SK-N-MC (cell line): ENCODE data around the gene TPD52L1.

Source experiments
- DNase-seq: peaks from one replicate; pipeline ENCODE4 v3.0.0-alpha.2; 2011; ENCODE audit warnings: low read depth, low spot score
- H3K27ac ChIP-seq: fragments of 200-600 bp; sonication (generic); 2 replicates; pipeline ENCODE4 v1.5.1; 2016; ENCODE audit warnings: mixed run types
- H3K36me3 ChIP-seq: fragments of 200-600 bp; sonication (generic); 2 replicates; pipeline ENCODE4 v1.6.1; 2017; ENCODE audit warnings: antibody characterized with exemption, low read length, mixed read lengths; ENCODE audit not compliant: insufficient read depth
- H3K4me3 ChIP-seq: fragments of 200-600 bp; sonication (generic); 2 replicates; pipeline ENCODE4 v1.5.1; 2016
- H3K9ac ChIP-seq: fragments of 200-600 bp; sonication (generic); 2 replicates; pipeline ENCODE4 v1.8.0; 2017; ENCODE audit warnings: mixed run types, mixed read lengths; ENCODE audit not compliant: insufficient read length
- H3K9me3 ChIP-seq: fragments of 200-600 bp; sonication (generic); 2 replicates; pipeline ENCODE4 v1.6.1; 2017; ENCODE audit warnings: low read depth, mild to moderate bottlenecking, antibody characterized with exemption, low read length, moderate library complexity, mixed read lengths
- EZH2 ChIP-seq: fragments of 200-600 bp; sonication (generic); IDR thresholded peaks from one replicate; pipeline ENCODE4 v1.6.1; 2017; ENCODE audit warnings: antibody characterized with exemption
- FOXP2 ChIP-seq: optimal IDR thresholded peaks from 2 replicates; pipeline ENCODE3; 2011; ENCODE audit warnings: mild to moderate bottlenecking, moderate library complexity; ENCODE audit not compliant: insufficient read depth; ENCODE audit errors: extremely low read length, control extremely low read depth
- POLR2AphosphoS5 ChIP-seq: IDR thresholded peaks from 2 replicates; pipeline ENCODE4 v1.6.1; 2012; ENCODE audit warnings: mild to moderate bottlenecking, low read depth, low read length, borderline replicate concordance

The TPD52L1 gene

GRCh38 chr6:125165776-125166175 lies 12.2 kb downstream of the TPD52L1 start:
- Histone ChIP-seq H3K4me3 (no peak overlapping the region), H3K27ac (no peak overlapping the region), H3K9ac (no peak overlapping the region), H3K9me3 (no peaks in the 10 kb centered on the region), H3K36me3 (no peaks in the 10 kb centered on the region)
- no peak for DNase-seq
- no peak for TF ChIP-seq POLR2AphosphoS5
- no peak for TF ChIP-seq FOXP2
- TF ChIP-seq EZH2, result no peak

GRCh38 chr6:125166711-125167110 lies 13.1 kb downstream of the TPD52L1 start:
- Histone ChIP-seq H3K9ac (no peak overlapping the region), H3K4me3 (no peak overlapping the region), H3K27ac (no peak overlapping the region), H3K9me3 (no peaks in the 10 kb centered on the region), H3K36me3 (no peaks in the 10 kb centered on the region)
- DNase-seq, result no peak
- TF ChIP-seq FOXP2, result no peak
- TF ChIP-seq EZH2, result no peak
- TF ChIP-seq POLR2AphosphoS5, result no peak

GRCh38 chr6:125167579-125167978 lies 14.0 kb downstream of the TPD52L1 start:
- H3K9ac ChIP-seq, result no peak overlapping the region
- H3K36me3 ChIP-seq, result no peaks in the 10 kb centered on the region
- TF ChIP-seq POLR2AphosphoS5 (no peak), FOXP2 (no peak), EZH2 (no peak)
- no peaks in the 10 kb centered on the region for H3K9me3 ChIP-seq
- no peak overlapping the region for H3K4me3 ChIP-seq
- DNase-seq, result no peak
- no peak overlapping the region for H3K27ac ChIP-seq

DNA sequence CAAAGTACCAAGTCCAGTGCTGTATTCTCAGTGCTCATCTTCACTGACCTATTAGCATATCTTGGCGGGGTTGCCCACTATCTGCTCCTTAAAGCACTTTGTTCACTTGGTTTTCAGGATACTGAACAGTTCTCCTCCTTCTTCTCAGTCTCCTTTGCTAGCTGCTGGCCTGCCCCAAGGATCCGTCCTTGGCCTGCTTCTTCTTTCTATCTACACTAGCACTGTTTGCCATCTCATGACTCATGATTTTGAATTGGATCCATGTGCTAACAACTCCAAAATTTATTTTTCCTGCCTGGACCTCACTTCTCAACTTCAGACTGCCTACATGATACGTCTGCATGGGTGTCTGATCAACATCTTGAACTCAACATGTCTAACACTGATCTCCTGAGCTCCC lies 15.5 kb downstream of the TPD52L1 start:
- DNase-seq, result no peak
- TF ChIP-seq FOXP2 (no peak), POLR2AphosphoS5 (no peak)
- Histone ChIP-seq H3K27ac (no peak overlapping the region), H3K36me3 (no peaks in the 10 kb centered on the region), H3K4me3 (no peak overlapping the region), H3K9ac (no peak overlapping the region), H3K9me3 (no peaks in the 10 kb centered on the region)

GRCh38 chr6:125169522-125169921 lies 15.9 kb downstream of the TPD52L1 start:
- no peak for DNase-seq
- no peak for TF ChIP-seq POLR2AphosphoS5
- no peak for TF ChIP-seq EZH2
- TF ChIP-seq FOXP2, result no peak
- H3K4me3 ChIP-seq, result no peak overlapping the region
- H3K9ac ChIP-seq, result no peak overlapping the region
- no peak overlapping the region for H3K27ac ChIP-seq
- no peaks in the 10 kb centered on the region for H3K36me3 ChIP-seq
- H3K9me3 ChIP-seq, result no peaks in the 10 kb centered on the region

DNA sequence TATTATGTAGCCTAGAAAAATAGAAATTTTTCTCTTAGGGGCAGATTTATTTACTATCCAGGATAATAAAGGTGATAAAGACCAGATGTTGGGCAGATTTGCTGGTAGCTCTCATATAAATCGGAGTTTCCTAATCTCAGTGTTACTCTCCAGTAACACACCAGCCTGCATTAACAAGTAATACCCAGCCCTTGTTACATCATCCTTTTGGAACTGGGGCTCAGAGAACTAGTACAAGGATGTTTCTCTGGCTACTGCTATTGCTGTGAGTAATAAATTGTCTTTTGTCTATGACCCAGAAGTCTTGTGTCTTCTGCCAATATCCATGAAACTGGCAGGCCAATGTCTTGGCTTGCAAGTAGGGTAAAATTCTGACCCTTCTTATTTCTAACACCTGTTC lies 16.8 kb downstream of the TPD52L1 start:
- Histone ChIP-seq H3K9me3 (no peaks in the 10 kb centered on the region), H3K4me3 (no peak overlapping the region), H3K36me3 (no peaks in the 10 kb centered on the region), H3K9ac (peak overlapping the region; percentile 25), H3K27ac (peak overlapping the region; percentile 27; the same call in 1 of the 2 replicates)
- TF ChIP-seq POLR2AphosphoS5 (no peak), FOXP2 (no peak), EZH2 (no peak)
- DNase-seq, result no peak

GRCh38 chr6:125173341-125174095 lies 19.9 kb downstream of the TPD52L1 start:
- H3K9ac ChIP-seq, result no peak overlapping the region
- no peak overlapping the region for H3K27ac ChIP-seq
- H3K9me3 ChIP-seq, result no peaks in the 10 kb centered on the region
- no peaks in the 10 kb centered on the region for H3K36me3 ChIP-seq
- TF ChIP-seq POLR2AphosphoS5 (no peak), EZH2 (no peak), FOXP2 (no peak)
- H3K4me3 ChIP-seq, result no peak overlapping the region
- DNase-seq, result no peak

DNA sequence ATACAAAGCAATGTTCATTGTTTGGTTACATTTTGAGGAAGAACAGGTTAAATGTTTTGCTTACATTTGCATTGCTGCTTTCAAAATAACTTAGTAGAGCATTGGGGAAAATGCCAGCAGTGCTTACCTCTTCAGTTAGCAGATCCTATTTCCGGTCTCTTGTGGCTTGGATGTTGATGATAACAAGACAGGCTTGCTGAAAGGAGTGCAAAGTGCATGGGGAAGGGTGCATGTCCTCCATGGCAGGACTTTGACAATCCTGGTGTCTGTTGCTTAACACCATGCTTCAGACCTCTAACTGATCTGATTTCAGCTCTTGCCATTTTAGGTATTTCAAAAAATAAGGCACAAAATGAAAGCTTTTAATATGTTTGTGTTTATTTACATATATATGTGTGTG lies 21.1 kb downstream of the TPD52L1 start:
- Histone ChIP-seq H3K36me3 (no peaks in the 10 kb centered on the region), H3K27ac (no peak overlapping the region), H3K9me3 (no peaks in the 10 kb centered on the region), H3K4me3 (no peak overlapping the region), H3K9ac (no peak overlapping the region)
- TF ChIP-seq EZH2, result no peak
- TF ChIP-seq POLR2AphosphoS5, result no peak
- TF ChIP-seq FOXP2, result no peak
- DNase-seq, result no peak
